OCI-LY3 (cell line): ENCODE measurements around the gene ARHGEF4.

Experiments used
- CTCF ChIP-seq: fragments of 200-600, 300-600 bp; sonication (generic); IDR thresholded peaks from 2 replicates; pipeline ENCODE4 v1.5.1; 2014; ENCODE audit warnings: antibody characterized with exemption, low read length, low read depth
- EZH2phosphoT487 ChIP-seq: fragments of 200-600 bp; shearing (Covaris generic); IDR thresholded peaks from 2 replicates; pipeline ENCODE4 v1.6.1; 2018; ENCODE audit warnings: antibody characterized with exemption, mixed run types, low read depth

- TF ChIP-seq EZH2phosphoT487, result no peak
- TF ChIP-seq CTCF, result no peak
These were observed 208.7 kb downstream of the ARHGEF4 start for GRCh38 chr2:131045286-131046027.
